HG03457 (cell line): ENCODE measurements around the gene AGBL4.

Experiments used
- ATAC-seq: cut with Tn5 transposase; IDR thresholded peaks from one replicate; pipeline ENCODE4 v1.9.1; 2021; ENCODE audit warnings: moderate number of reproducible peaks; ENCODE audit not compliant: unreplicated experiment

The AGBL4 gene

GRCh38 chr1:48953617-48954016 is 1070.1 kb downstream of the AGBL4 start:
- no peak for ATAC-seq

DNA sequence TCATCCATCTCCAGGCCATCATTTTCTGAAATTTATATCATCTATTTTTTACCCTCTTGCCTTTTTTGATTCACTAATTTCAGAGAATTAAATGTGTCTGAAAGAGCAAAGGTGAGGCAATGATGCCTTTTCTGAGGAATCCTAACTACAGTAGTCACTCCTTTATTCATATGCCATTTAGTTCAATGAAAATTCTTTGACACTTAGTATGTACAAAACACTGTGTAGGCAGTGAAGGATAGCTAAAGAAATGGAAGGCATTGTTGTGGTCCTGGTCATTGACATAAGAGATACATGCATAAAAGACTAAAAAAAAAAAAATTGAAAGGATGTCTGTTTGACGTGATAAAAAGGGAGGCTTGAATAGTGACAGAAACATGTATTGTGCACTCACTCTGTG is 1075.2 kb downstream of the AGBL4 start:
- ATAC-seq = no peak

DNA sequence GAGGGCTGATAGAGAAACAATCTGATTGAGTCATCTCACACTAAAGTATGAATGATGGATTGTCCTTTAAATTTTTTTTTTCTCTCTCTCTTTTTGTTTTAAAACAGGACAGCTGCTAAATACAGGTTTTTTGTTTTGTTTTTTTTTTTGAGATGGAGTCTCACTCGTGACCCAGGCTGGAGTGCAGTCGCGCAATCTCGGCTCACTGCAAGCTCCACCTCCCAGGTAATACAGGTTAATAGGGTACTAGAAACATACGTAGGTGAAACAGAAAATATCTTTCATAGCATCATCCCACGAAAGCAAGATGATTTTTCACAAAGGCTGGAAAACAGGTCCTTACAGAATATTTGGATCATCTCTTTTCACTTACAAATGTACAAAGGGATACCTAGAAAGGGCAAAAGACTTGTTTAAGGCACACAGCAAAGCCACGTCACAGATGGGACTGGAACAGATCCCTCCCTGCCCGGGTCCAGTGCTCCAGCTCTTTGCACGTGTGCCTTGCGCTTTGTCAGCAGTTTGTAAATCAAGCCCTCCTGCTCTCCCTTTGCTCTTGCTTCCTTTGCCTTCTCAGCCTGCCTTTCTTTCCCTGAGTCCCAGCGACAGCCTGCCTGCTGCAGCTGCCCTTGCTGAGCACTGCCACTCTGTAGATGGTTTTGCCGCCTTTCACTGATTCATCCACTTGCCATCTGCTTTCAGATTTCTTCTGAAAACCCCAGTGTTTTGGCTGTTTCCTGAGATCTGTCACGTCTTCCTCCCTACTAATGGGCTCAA is 1075.8 kb downstream of the AGBL4 start:
- no peak for ATAC-seq

- ATAC-seq = no peak
These were observed 1077.7 kb downstream of the AGBL4 start for GRCh38 chr1:48946070-48946469.

DNA sequence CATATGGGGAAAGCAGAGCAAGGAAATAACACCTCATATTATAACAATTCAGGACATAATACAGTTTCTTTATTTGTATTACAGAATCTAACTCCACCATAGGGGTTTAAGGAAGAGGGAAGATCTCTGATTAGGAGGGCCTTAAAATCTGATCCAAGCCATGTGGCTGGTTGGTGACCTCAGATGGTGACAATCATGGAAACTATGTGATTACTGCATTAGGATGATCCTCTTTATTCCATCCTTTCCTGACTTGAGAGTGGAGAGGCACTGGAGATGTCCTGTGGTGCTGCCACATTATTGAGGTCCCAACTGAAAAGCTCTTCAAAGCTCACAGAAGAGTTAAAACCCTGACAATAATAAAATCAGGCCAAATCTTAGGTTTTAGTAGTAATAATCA is 1078.9 kb downstream of the AGBL4 start:
- no peak for ATAC-seq

GRCh38 chr1:48943826-48944225 is 1079.9 kb downstream of the AGBL4 start:
- no peak for ATAC-seq

DNA sequence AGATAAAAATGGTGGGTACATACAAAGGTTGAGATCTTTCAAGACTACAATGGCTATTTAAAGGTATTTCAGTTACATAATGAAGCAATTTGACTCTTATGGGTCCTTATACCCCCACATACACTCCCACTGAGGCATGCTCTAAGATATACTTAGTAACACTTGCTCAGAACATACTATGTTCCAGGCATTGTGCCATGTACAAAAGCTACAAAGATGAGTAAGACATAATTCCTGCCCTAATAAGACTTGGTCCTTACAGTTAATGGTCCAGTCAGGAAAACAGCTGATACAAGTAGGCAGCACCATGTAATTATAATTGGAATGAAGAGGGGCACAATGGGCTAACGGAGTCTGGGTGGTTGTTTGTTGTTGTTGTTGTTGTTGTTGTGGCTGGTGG is 1080.4 kb downstream of the AGBL4 start:
- no peak for ATAC-seq

GRCh38 chr1:48940962-48941732 is 1082.6 kb downstream of the AGBL4 start:
- ATAC-seq = no peak

DNA sequence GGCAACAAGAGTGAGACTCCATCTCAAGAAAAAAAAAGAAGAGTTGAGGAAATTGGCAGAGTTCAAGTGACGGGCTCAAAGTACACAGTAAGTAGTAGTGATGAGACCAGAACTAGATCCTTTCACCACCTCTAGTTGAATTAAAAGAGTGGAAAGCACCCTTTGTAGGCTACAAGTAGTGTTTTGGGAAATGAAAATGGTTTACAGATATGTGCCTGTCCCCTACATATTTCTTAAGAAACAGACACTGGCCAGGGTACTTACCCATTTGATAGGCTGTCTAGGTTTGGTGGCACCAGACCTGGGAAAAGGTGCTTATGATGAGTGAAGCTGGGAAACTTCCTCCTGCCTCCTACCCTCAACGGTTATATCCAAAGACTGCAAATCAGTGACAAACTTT is 1083.4 kb downstream of the AGBL4 start:
- ATAC-seq = no peak

- ATAC-seq = no peak
These were observed 1083.9 kb downstream of the AGBL4 start for GRCh38 chr1:48939828-48940227.

GRCh38 chr1:48939042-48939441 is 1084.7 kb downstream of the AGBL4 start:
- ATAC-seq = no peak

DNA sequence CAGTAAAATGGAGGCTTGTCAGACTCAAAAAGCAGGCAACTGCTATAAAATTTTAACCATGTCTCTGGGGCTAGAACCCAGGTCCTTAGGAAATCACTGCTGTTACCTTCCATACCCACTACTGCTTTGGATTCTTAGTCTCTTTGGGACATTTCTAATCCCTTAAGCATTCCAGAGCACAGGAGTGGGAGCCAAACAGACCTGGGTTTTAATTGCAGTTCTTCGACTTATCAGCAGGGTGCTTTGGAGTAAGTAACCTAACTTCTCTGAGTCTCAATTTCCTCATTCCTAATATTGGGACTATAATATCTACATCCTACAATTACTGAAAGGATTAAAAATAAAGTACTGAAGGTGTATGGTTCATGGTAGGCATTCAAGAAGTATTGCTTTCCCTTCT is 1086.0 kb downstream of the AGBL4 start:
- ATAC-seq = no peak

DNA sequence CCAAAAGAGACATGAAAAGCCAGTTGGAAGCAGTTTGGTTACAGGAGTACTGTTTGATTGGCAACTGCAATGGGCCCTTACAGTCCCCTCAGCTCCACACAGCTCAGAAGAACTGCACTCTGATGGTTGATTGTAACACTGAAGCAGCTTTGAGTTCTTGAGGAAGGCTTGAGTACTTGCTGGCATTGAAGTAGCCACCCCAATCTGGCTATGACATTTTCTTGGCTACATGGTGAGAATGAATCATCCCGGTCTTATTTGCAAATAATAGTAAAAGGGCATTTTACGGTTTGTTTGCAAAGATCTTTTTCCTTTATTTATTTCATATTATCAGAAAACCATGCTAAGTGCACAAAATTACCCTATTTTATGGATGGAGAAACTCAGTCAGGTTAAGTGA is 1087.3 kb downstream of the AGBL4 start:
- ATAC-seq = no peak

DNA sequence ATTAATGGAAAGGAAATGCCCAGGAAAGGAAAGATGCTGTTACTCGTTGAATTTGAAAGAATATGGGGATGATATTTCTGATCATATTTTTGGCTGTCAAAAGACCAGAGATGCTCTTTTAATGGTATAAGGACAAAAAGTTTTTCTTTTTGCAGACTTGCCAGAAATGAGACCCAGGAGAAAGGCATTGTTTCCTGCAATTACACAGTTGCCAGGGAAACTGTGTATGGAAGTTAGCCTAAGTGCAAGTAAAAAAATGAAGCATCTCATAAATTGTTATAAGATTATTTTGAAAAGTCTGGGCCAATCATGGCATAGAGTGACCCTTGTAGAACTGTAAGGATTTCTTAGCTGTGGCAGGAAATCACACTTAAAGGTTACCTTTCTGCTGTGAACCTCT is 1091.4 kb downstream of the AGBL4 start:
- ATAC-seq = no peak

DNA sequence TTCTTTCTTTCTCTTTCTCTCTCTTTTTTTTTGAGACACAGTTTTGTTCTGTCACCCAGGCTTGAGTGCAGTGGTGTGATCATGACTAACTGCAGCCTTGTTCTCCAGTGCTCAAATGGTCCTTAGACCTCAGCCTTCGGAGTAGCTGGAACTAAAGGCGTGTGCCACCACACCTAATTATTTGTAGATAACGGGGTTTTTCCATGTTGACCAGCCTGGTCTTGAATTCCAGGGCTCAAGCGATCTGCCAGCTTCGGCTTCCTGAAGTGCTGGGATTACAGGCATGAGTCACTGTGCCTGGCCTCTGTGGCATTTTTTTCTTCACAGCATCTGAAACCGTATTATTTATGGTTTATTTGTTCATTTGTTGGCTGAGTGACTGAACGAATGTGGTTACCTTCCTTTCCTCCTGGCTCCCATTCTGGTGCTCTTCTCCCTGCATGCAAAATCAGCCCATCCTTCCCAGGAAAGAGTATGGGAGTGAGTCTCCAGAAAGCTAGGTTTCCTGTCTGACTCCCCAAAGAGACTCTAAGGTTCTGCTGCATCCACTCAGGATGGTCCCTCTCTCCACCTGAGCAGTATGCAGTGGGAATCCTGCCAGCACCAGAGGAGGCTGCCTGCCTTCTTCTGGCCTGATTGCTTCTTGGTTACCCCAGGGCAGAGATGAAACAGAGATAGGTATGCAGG is 1092.1 kb downstream of the AGBL4 start:
- ATAC-seq = no peak

DNA sequence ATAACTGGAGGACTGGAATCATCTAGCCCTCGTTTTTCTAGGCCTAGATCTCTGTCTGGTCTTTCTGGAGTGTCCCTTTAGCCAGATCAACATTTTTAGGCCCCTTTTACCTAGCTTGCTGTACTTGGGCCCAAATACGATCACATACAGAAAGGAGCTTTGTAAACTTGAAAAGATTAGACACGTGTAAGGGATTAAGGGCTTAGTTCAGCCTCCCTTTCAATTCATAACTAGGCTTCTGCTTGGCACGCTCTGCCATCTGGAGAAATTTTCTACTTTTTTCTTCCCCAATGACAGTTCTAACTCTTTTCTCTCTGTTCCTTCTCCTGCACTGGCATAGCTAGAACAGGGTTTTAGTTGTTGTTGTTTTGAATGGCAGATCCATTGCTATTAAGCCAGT is 1093.7 kb downstream of the AGBL4 start:
- no peak for ATAC-seq

- no peak for ATAC-seq
These were observed 1099.7 kb downstream of the AGBL4 start for GRCh38 chr1:48924099-48924498.

DNA sequence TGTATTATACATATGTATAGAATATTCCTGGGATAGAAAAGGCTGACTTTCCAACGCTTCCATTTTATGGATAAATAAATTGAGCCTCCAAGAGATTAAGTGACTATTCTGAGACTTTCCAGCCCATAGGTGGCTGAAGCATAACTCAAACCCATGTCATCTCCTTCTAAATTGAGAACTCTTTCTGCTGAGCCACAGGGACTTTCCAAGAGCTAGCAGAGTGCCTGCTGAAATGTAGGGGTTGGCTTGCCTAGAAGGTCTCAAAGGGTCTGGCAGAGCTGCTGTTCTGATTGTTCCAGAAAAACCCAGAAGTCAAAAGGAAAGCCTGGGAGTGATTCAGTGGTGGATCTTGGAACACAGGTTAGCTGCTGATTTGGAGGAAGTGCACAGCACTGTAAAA is 1100.6 kb downstream of the AGBL4 start:
- no peak for ATAC-seq

DNA sequence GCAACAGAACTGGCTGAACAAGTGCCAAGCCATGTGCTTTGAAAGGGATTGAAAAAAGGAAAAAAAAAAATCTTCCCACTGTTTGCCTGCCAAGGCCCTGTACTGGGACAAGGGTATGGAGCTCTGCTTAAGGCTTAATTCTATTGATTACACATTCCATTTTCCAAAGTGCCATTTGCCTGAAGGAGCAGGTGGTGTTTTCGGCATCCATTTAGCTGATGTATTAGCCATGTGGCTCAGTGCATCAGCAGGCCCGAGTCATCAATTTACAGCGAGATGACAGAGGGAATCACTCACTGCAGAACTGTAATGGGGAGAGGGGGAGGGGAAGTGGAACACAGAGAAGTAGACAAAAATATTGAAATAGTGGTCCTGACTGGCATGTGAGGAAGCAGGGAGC is 1102.9 kb downstream of the AGBL4 start:
- ATAC-seq = no peak

DNA sequence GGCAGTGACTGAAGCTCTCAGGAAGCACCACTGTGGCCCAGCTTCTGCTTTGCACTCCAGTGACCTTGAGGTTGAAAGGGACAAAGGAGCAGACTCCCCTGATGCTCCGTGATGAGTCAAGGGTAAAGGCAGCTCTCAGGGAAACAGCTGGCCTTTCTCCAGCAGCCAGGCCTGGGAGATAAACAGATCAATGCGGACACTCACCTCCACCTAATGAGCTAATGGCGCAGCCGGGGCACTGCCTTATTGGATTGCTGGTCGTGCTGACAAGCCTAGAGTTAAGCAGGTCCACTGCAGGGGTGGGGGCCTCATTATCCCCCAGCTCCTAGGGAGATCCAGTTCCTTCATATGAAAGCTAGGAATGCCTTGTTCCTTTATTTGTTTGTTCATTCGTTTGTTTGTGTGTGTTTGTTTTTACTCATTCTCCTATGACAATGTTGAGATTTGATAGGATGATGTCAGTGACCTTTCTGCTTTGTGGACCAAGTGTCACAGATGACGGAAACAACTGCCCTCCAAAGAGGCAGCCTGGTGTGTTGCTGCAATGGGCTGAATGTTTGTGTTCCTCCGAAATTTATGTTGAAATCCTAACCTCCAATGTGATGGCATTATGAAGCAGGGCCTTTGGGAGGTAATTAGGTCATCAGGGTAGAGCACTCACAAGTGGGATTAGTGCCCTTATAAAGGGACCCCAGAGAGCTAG is 1105.7 kb downstream of the AGBL4 start:
- no peak for ATAC-seq

- no peak for ATAC-seq
These were observed 1106.7 kb downstream of the AGBL4 start for GRCh38 chr1:48917070-48917454.
